ENCODE measurements around the gene RIPPLY3. TPM values are rescaled to one million over a fixed set of nuclear protein-coding genes. Genes with fewer than 3 reads are reported as not detected.

Gene RIPPLY3, protein sequence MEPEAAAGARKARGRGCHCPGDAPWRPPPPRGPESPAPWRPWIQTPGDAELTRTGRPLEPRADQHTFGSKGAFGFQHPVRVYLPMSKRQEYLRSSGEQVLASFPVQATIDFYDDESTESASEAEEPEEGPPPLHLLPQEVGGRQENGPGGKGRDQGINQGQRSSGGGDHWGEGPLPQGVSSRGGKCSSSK
- total RNA-seq = not detected

DNA sequence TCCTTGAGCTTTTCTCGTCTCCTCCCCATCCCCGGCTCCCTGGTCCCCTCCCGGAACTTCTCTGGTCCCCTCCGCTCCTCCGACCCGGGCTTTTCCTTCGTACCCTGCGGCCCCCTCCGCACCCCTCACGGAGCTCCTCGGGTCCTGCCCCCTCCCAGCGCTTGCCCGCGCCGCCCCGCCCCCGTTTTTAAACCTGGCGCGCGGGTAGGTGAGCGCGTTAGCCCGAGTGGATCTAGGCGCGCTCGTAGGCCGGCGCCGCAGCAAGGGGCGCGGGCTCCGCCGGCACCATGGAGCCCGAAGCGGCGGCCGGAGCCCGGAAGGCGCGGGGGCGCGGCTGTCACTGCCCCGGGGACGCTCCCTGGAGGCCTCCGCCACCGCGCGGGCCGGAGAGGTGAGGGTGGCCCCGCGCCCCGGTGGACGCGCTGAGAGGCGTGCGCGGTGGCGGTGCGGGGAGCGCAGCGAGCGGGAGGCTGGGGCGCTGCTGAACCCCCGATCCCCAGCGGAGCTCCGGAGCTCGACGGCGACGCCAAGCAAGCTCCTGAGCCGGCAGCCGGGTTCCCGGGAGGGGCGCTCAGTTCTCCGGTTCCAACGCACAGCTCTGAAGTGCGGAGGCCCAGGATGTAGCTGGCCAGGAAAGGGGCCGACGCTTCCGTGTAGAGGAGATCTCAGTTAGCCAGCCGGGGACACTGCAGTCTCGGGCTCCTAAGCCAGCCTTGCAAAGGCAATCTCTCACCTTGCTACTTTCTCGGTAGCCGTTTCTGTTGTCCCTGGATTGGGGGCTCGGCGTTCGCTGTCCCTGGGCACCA, at the start of gene RIPPLY3:
Gene RIPPLY3 (plus strand): TSS at position 217 of the 806 bp plus-strand sequence. CDS start 71 bp downstream, at position 288.
- Mint-ChIP-seq H3K4me3 (peak within 1 kb of the TSS; percentile 66), H3K36me3 (ENCODE audit: insufficient read depth) (no peaks in the 10 kb centered on the region), H3K27me3 (ENCODE audit: low read depth) (peaks cover 31% of the 10 kb centered on the region), H3K4me1 (ENCODE audit: low read depth) (peaks cover 15% of the 10 kb centered on the region), H3K9me3 (no peaks in the 10 kb centered on the region)
- ATAC-seq (peak; percentile 56 to 60), DNase-seq (no peak)

DNA sequence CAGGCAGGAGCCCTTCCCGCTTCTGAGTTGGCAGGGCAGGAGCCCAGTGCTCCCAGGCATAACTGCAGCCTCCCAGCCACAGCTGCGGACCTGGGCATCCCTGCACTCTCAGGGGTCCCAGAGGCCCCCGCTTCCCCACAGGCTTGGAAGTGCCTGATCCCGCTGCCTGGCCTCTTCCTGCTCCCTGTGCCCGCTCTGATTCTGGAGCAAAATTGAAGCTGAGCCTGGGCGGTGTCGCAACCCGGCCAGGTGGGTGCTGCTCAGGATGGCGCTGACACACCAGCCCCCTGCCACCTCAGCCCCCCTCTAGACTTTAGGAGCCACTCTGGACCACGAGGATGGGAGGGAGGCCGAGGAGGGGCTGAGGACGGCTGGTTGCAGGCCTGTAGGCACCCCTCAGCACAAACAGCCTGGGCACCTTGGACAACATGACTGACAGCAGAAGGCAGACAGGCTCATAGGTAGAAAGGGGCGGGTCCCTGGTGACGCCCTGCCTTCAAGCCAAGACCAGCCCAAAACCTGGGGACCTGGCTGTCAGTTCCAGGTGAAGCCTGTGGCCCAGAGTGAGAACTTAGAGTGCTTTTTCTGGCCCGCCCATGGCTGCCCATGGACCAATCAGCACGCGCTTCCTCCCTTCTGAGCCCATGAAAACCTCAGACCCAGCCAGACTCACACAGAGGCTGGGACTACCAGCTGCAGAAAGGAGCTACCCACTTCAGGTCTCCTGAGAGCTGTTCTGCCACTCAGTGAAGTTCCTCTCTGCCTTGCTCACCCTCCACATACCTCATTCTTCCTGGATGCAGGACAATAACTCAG, 47.3 kb upstream of the RIPPLY3 start:
- DNase-seq = no peak
- no peaks in the 10 kb centered on the region for H3K27me3 Mint-ChIP-seq (ENCODE audit: low read depth)
- no peak overlapping the region for H3K4me3 Mint-ChIP-seq
- ATAC-seq = peak in 1 of 2 donors; percentile 43
- H3K9me3 Mint-ChIP-seq = no peaks in the 10 kb centered on the region
- H3K4me1 Mint-ChIP-seq (ENCODE audit: low read depth) = no peaks in the 10 kb centered on the region
- peaks cover 18% of the 10 kb centered on the region for H3K36me3 Mint-ChIP-seq (ENCODE audit: insufficient read depth)

DNA sequence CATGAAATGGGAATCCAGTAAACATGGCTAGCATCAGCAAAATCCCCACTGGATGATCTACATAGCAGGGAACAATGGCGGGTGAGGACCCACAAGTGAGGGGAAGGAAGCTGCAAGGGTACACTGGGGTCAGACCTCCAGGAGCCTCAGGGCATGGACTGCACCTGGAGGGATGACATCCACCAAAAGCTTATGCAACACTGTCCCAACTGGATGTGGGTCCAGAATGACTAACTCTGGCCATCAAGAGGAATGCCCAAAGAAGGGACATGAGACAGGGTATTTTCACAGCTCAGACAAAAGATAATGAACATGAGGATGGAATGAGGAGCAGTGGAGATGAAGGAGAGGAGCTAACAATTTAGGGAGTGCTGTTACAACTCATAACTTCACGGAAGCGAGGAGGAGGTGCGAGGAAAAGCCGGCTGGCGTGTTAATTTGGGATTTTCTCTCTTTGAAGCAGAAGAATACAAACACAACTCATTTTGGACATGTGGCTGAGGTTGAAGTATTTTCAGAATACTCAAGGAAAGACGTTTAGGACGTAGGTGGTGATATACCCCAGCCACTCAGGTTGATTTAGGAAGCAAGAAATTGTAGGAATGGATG, 45.7 kb upstream of the RIPPLY3 start:
- H3K4me1 Mint-ChIP-seq (ENCODE audit: low read depth) = peaks cover 13% of the 10 kb centered on the region

DNA sequence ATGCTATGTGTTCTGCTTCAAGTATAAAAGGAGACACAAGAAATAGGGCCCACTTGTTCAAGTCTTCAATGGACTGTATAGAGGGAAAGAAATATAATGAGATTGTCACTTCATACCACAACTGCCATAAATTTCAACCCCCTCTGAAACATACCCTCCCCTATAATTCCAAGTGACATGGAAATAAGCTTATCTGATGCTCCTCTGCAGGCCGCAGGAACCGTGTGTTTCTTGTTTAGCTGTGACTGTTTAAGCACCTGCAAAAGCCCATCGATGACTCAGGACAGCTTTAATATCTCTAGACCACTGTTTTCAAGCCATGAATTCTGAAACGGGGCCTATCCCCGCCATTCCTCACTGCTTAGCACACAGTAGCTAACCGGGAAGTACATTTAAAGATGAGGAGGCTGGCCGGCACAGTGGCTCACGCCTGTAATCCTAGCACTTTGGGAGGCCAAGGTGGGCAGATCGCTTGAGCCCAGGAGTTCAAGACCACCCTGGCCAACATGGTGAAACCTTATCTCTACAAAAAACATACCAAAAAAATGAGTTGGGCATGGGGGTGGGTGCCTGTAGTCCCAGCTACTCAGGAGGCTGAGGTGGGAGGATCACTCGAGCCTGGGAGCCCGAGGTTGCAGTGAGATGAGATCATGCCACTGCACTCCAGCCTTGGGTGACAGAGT, 44.3 kb upstream of the RIPPLY3 start:
- H3K9me3 Mint-ChIP-seq = no peaks in the 10 kb centered on the region
- no peak overlapping the region for H3K4me3 Mint-ChIP-seq
- H3K4me1 Mint-ChIP-seq (ENCODE audit: low read depth) = peaks cover 14% of the 10 kb centered on the region
- no peaks in the 10 kb centered on the region for H3K27me3 Mint-ChIP-seq (ENCODE audit: low read depth)
- DNase-seq (no peak), ATAC-seq (no peak)
- H3K36me3 Mint-ChIP-seq (ENCODE audit: insufficient read depth) = peaks cover 13% of the 10 kb centered on the region

More for the DNA sequence above, 45.7 kb upstream of the RIPPLY3 start:
- DNase-seq = no peak
- Mint-ChIP-seq H3K36me3 (ENCODE audit: insufficient read depth) (peaks cover 19% of the 10 kb centered on the region), H3K4me3 (no peak overlapping the region), H3K9me3 (no peaks in the 10 kb centered on the region), H3K27me3 (ENCODE audit: low read depth) (no peaks in the 10 kb centered on the region)
- no peak for ATAC-seq

DNA sequence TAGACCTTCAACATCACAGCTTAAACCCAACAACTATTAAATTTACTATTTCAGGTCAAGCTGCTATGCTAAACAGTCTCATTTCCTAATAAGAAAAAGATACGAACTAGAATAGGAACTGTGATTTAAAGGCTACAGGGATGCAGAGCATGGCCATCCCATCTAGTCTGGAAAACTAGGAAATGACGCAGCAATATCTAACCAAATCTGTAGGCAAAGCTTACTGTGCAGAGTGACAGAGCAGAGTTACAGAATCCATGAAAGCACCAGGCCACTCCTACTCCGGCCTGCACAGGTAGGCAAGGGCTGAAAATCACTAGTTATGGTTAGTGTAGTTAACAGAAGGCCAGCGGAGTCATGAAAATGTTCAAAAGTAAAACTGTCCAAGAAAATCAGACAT, 42.1 kb upstream of the RIPPLY3 start:
- peaks cover 14% of the 10 kb centered on the region for H3K4me1 Mint-ChIP-seq (ENCODE audit: low read depth)
- DNase-seq = no peak
- H3K36me3 Mint-ChIP-seq (ENCODE audit: insufficient read depth) = peaks cover 11% of the 10 kb centered on the region
- no peak overlapping the region for H3K4me3 Mint-ChIP-seq
- no peaks in the 10 kb centered on the region for H3K27me3 Mint-ChIP-seq (ENCODE audit: low read depth)
- no peaks in the 10 kb centered on the region for H3K9me3 Mint-ChIP-seq
- ATAC-seq = no peak

DNA sequence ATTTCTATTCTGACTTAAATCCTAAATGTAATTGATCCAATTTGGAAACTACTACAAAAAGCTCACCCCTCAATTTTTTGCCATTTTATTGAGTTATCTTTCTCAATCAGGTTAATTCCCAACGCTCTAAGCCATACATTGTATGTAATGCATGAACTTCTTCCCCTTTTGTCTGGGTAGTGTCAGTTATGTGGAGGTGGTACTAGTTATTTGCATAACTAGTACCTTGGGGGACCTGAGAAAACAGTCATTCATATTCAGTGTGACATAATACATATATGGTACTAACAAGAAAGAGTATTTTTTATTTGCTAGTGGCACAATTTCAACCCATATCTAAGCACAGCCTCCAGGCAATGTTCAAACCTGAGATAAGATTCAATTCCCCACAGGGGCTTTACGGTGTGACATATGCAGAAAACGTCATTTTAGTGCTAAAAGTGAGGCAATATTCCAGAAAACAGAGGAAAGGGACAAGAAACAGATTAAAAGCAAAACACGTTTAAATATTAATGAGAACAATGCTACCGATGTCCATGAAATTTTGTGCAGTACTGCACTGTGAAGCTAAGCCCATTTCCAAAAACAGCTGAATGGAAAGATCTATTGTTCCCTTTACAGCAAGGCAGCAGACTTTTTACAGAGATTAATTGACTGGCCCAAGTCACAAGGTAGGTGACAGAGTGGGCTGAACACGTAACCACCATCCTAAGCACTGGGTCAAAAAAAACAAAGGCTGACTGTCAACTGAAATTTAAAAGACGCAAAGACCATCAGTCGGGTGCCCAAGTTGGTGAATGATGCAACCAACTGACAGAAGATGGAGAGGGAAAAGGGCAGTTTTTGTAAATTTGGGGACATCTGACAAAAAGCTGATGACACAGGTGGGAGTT, 41.4 kb upstream of the RIPPLY3 start:
- H3K27me3 Mint-ChIP-seq (ENCODE audit: low read depth) = no peaks in the 10 kb centered on the region
- ATAC-seq (no peak), DNase-seq (no peak)
- H3K4me3 Mint-ChIP-seq = peak overlapping the region; percentile 85
- peaks cover 8% of the 10 kb centered on the region for H3K36me3 Mint-ChIP-seq (ENCODE audit: insufficient read depth)
- no peaks in the 10 kb centered on the region for H3K9me3 Mint-ChIP-seq
- H3K4me1 Mint-ChIP-seq (ENCODE audit: low read depth) = peaks cover 14% of the 10 kb centered on the region

DNA sequence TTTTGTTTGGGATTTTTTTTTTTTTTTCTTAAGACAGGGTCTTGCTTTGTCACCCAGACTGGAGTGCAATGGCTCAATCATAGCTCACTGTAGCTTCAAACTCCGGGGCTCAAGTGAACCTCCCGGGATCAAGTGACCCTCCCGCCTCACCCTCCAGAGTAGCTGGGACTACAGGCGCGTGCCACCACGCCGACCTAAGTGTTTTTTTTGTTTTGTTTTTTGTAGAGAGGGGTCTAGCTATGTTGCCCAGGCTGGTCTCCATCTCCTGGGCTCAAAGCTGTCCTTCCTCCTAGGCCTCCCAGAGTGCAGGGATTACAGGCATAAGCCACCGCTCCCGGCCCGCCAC, 40.8 kb upstream of the RIPPLY3 start:
- Mint-ChIP-seq H3K27me3 (ENCODE audit: low read depth) (no peaks in the 10 kb centered on the region), H3K4me3 (peak overlapping the region; percentile 85), H3K4me1 (ENCODE audit: low read depth) (peaks cover 14% of the 10 kb centered on the region), H3K36me3 (ENCODE audit: insufficient read depth) (peaks cover 4% of the 10 kb centered on the region), H3K9me3 (no peaks in the 10 kb centered on the region)
- no peak for ATAC-seq
- no peak for DNase-seq

DNA sequence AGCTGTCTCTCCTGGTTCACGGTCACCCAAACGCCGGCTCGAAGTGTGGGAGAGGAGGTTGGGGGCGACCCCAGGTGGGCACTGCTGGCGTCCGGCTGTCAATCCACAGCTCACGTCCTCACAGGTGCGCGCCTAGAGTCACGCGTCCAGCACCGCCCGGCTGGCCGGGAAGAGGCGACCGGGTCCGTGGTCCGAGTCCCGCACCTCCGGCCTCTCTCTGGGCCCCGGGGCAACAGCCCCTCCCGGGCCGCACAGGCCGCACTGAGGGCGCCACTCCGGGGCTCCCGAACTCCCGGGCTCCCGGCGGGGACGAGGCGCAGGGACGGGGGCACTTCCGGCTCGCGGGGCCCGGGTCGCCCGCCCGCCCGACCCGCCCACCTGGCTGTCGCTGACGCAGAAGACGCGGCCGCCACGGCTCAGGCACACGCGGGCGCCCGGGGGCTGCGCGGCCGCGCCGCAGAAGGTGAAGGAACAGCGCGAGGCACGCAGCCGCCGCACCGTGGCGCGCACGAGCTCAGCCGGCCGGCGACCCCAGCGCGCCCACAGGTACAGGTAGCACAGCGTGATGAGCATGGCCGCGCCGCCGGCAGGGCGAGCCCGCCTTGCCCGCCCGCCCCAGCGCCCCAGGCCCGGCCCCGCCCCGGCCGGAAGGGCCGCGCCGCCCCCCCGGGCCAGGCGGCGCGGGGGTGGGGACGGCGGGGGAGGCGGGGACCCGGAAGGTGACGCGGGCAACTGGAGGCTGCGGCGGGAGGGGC, 40.3 kb upstream of the RIPPLY3 start, which contains the start of gene HLCS:
Gene HLCS (minus strand): TSS at position 604 of the 755 bp plus-strand sequence. CDS start 31 bp downstream, at position 573.
- H3K4me1 Mint-ChIP-seq (ENCODE audit: low read depth) = peaks cover 14% of the 10 kb centered on the region

DNA sequence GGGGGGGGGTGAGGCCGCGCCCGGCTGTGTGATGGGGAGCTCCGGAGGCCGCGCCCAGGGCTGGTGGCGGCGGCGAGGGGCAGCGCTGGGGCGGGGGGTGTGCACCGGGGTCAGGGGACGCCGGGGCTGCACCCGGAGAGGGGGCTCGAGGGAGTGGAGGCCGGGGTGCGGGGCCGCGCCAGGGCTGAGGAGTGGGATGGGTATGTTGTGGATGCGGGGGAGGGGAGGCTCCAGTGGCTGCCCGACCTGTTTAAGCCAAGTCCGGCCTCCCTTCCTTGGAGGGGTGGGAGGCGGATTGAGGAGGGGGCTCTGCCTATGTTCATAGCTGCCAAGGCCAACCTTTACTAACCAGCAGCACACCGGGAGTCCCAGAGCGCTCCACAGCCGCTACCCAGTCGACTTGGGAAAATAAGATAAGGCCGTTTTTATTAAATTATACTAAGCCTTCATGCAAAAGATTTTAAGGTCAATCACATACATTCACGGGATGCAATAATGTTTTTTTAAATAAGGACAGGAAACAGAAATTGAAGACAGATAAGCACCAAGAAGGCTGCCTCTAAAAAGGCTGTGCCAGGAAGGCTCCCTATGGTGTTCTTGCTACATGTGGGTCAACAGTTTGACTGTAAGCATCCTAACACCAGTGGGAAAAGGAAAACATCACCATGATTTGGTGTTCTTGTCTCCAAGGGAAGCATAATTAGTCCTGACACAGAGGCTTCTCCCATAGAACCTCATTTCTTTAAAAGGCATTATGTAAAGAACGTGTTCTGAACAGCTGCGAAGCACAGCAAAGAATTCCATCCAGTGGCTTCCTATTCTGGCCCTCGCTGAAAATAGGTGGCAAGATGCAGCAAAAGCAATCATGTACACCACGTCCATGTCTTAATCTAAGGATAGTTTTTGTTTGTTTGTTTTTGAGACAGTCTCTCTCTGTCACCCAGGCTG, 39.4 kb upstream of the RIPPLY3 start:
- peaks cover 14% of the 10 kb centered on the region for H3K4me1 Mint-ChIP-seq (ENCODE audit: low read depth)
- ATAC-seq = no peak
- no peak for DNase-seq

More for the DNA sequence above, 40.3 kb upstream of the RIPPLY3 start, which contains the start of gene HLCS:
- peak within 1 kb of the TSS; percentile 85 for H3K4me3 Mint-ChIP-seq
- H3K36me3 Mint-ChIP-seq (ENCODE audit: insufficient read depth) = peaks cover 2% of the 10 kb centered on the region
- H3K27me3 Mint-ChIP-seq (ENCODE audit: low read depth) = no peaks in the 10 kb centered on the region
- ATAC-seq (peak; percentile 88), DNase-seq (peak; percentile 68)
- no peaks in the 10 kb centered on the region for H3K9me3 Mint-ChIP-seq

DNA sequence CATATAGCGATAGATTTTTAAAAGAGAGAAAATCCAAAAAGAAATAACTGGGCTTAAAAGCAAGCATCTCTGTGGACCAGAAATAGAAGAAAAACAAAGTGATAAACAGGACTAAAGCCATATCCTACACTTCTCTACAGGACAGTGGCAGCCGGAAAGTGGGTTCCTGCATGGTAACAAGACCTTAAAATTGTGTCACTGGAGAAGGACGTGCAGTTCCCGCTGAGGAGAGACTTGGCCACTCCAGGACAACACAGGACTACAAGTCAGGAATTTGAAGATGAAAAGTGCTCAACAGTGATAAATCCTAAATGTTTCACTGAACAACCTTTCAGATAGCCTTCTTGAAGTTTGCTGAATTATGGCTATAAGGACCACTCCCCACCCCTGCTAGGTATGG, 38.1 kb upstream of the RIPPLY3 start:
- peaks cover 2% of the 10 kb centered on the region for H3K36me3 Mint-ChIP-seq (ENCODE audit: insufficient read depth)
- ATAC-seq (no peak), DNase-seq (no peak)
- H3K4me1 Mint-ChIP-seq (ENCODE audit: low read depth) = peaks cover 14% of the 10 kb centered on the region
- H3K9me3 Mint-ChIP-seq = no peaks in the 10 kb centered on the region
- no peaks in the 10 kb centered on the region for H3K27me3 Mint-ChIP-seq (ENCODE audit: low read depth)
- H3K4me3 Mint-ChIP-seq = no peak overlapping the region

More for the DNA sequence above, 39.4 kb upstream of the RIPPLY3 start:
- H3K27me3 Mint-ChIP-seq (ENCODE audit: low read depth) = no peaks in the 10 kb centered on the region
- peak overlapping the region; percentile 72 for H3K4me3 Mint-ChIP-seq
- peaks cover 2% of the 10 kb centered on the region for H3K36me3 Mint-ChIP-seq (ENCODE audit: insufficient read depth)
- no peaks in the 10 kb centered on the region for H3K9me3 Mint-ChIP-seq

DNA sequence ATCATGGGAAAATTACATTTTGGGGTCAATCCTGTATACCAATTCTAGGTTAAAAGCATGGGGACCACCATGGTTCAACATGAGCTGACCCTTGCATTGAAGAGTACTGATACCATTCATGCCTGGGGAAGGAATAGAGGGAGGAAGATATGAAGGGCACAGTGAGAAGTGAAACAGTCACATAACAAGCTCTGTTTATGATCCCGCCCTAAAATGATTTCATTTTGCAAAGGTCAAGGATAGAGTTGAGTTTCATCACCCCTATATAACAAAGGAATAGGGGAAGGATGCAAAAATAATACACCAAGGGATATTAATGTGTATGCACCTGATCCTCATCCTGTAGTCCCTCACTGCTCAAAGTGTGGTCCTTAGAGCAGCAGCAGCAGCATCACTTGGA, 37.5 kb upstream of the RIPPLY3 start:
- Mint-ChIP-seq H3K4me1 (ENCODE audit: low read depth) (peaks cover 14% of the 10 kb centered on the region), H3K36me3 (ENCODE audit: insufficient read depth) (peaks cover 2% of the 10 kb centered on the region), H3K4me3 (no peak overlapping the region), H3K27me3 (ENCODE audit: low read depth) (no peaks in the 10 kb centered on the region), H3K9me3 (no peaks in the 10 kb centered on the region)
- DNase-seq (no peak), ATAC-seq (no peak)
